ENCODE data around the gene BAX.

BAX gene

DNA sequence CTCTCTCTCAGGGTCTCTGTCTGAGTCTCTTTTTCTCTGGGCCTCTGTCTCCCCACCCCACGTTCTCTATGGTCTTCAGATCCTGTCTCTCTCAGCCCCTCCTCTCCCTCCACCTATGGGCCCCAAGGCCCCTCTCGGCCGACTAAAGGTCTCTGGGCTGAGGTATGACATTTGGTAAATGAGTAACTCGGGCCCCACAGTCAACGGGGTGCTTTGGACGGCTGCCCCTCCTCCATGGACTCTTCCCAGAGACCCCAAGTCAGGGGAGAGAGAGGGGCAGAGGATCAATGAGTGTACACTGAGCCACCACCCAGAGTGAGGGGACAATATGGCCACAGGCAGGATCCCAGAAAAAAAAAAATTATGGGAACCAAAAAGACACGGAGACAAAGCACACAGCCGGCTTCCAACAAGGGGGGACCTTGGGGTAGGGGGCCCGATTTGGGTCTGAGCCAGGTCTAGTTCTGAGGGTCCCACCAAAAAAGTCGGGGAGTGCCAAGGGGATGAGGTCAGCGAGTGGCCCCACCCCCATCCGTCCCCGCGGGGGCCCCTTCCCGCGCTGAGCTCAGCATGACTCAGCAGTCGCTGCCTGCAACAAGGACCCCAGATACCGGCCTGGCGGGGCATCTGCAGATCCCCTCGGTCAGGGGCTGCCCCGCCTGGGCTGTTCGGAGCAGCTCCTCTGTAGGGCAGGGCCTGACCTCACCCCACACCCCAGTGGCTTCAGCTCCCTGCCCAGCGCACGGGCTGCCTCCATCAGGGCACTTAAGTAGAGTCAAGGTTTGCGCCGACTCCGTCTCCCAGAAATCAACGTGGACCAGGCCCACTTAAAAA is 8.9 kb downstream of the BAX start:
- DNase-seq, result peak; percentile 29

DNA sequence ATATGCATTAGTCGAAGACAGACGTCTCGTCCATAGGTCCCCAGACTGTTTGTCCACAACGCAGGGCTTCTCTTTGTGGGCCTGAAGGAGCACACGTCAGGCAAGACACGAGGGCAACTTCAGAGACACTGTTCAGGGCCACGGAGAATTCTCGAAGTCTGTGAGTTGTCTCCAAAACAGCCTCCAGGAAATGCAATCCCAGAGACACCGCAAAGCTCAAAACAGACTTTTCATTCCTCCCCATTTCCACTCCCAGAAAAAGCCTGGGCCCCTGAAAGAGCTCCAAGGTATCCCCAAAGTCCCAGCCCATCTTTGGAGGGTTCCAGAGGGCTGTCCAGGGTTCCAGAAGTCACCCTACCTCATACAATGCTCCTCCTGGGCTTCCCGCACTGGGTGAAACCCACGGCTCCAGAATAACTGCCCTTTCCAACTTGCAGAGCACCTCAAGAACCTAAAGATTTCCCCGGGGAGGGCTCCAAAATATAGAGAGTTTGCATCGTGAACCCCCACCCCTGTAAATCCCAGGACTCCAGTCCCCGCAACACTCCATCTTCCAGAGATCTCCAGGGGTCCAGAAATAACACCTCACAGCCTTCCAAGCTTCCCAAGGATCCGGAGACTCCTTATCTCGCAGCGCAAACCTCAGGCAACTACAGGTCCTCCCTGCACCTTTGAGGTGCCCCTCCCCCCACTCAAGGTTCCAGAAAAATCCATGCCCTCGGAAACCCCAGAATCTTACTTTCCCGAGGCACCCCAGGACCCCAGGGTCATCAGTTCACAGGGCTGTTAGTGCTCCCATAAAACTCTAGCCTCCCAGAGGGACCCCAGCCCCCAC is 9.7 kb downstream of the BAX start:
- DNase-seq, result no peak

DNA sequence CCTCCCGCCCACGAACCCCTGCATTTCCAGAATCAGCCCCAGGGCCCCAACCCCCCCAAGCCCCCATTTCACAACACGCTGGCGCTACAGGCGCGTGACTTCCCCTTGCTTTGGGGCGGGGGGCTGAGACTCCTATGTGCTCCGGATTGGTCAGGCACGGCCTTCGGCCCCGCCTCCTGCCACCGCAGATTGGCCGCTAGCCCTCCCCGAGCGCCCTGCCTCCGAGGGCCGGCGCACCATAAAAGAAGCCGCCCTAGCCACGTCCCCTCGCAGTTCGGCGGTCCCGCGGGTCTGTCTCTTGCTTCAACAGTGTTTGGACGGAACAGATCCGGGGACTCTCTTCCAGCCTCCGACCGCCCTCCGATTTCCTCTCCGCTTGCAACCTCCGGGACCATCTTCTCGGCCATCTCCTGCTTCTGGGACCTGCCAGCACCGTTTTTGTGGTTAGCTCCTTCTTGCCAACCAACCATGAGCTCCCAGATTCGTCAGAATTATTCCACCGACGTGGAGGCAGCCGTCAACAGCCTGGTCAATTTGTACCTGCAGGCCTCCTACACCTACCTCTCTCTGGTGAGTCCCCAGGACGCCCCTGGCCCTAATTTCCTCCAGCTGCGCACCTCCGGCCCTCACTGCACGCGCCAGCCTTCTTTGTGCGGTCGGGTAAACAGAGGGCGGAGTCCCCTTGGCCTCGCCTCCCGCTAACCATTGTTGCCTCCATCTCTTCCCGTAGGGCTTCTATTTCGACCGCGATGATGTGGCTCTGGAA is 10.5 kb downstream of the BAX start, which contains the start of gene FTL:
Gene FTL (plus strand): TSS at position 270 of the 766 bp plus-strand sequence. CDS start 199 bp downstream, at position 469.
- DNase-seq, result peak; percentile 92

DNA sequence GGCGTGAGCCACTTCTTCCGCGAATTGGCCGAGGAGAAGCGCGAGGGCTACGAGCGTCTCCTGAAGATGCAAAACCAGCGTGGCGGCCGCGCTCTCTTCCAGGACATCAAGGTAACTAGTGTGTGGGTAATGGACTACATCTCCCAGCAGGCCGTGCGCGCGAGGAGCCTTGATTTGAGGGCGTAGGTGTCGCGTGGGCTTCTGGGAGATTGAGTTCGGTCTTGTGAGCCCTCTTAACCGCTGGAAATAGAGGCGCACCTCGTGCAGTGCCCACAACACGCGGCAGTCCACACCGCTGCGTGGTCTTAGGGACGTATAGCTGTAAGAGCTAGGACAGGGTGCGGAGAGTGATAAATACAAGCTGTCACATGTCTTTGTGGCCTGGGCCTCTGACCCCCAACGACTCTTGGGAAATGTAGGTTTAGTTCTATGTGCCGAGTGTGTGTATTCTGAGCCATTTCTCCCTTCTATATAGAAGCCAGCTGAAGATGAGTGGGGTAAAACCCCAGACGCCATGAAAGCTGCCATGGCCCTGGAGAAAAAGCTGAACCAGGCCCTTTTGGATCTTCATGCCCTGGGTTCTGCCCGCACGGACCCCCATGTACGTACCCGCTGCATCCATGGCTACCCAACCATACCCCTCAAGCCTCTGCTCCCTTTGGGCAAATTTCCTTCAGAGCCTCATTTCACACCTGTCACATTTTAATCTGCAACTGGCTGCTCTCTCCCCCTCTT is 11.3 kb downstream of the BAX start:
- DNase-seq, result peak; percentile 28

DNA sequence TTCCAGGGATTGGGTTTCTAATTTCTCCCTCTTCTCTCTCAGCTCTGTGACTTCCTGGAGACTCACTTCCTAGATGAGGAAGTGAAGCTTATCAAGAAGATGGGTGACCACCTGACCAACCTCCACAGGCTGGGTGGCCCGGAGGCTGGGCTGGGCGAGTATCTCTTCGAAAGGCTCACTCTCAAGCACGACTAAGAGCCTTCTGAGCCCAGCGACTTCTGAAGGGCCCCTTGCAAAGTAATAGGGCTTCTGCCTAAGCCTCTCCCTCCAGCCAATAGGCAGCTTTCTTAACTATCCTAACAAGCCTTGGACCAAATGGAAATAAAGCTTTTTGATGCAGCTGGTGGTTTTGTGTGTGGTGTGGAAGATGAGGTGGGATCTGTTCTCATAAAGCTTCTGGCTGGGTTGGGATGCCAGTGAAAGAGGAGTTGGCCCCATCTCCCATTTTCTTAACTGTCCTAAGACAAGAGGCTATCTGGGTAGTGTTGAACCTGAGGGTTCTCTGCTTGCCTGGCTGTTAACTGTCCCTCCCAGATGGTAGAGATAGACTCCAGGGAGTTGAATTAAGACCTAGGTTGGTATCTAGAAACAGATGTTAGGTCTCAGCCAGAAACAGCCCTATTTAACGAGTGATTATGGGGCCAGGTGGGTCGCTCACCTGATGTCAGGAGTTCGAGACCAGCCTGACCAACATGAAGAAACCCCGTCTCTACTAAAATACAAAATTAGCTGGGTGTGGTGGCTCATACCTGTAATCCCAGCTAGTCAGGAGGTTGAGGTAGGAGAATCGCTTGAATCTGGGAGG is 12.1 kb downstream of the BAX start:
- no peak for DNase-seq

DNA sequence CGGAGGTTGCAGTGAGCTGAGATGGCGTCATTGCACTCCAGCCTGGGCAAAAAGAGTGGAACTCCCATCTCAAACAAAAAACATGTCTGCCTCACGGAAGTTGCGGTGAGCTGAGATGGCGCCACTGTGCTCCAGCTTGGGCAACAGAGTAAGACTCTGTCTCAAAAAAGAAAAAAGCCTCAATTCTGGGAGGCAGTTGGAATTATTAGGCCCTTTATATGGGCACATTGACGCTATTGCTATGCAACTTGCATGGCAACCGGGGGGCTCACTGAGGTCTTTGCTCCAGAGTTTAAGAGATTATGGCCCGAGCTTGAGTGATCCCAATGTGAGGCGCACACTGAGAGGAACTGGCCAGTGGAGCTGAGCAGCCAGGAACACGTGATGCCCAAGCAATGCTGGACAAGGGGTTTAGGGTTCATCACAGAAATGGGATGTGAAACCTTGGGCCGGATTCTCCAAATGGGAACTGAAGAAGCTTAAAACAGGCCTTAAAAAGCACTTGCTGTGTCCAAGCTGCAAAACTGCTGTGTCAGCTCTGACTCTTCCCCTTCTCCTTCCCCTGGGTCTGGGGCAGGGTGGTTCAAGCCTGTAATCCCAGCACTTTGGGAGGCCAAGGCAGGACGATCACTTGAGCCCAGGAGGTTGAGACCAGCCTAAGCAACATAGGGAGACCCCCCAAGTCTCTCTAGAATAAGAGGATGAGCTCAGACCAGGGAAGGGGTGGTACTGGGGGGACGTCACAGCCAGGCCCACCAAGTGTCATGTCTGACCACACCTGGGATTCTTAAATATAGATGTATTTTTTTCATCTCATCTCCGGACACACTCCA is 12.9 kb downstream of the BAX start:
- DNase-seq, result no peak

DNA sequence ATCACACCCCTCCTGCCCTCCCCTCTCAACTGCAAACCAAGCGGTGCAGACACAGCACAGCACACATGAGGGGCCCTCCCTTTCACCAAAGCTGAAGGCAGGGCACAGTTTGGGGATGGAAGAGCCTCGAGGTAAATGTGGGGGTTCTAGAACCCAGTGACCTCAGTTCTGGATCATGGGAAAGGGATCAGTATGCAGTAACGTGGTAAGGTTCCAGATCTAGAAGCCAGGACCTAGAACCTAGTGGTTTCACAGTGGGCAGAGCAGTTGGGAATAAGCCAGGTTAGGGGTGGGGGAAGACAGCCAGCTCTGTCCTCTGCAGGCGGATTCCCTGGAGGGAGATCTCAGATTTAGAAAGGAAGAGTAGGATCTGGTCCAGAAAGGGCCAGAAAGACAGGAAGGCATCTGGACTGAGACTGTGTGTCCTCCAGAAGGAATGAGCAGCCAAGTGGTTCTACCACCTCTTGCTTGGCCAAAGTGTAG is 13.5 kb downstream of the BAX start:
- DNase-seq, result no peak

DNA sequence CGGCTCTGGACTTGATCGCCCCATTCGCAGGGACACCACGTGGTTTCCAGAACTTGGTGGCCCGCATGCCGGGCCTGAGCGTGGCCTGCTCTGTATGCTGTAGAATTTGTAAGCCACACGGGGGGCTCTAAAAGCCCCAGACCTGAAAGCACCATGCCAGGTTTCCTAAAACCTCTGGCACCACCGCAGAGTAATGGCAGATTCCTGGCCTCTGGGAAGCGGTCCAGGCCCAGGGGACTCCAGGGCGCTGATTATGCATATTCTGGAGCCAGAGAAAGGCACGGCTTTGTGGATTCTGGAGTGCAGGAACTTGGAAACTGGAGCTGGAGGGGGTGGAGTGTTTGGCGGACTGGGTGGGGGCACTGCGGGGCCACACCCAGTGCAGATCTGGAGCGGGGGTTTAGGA is 14.1 kb downstream of the BAX start:
- no peak for DNase-seq

DNA sequence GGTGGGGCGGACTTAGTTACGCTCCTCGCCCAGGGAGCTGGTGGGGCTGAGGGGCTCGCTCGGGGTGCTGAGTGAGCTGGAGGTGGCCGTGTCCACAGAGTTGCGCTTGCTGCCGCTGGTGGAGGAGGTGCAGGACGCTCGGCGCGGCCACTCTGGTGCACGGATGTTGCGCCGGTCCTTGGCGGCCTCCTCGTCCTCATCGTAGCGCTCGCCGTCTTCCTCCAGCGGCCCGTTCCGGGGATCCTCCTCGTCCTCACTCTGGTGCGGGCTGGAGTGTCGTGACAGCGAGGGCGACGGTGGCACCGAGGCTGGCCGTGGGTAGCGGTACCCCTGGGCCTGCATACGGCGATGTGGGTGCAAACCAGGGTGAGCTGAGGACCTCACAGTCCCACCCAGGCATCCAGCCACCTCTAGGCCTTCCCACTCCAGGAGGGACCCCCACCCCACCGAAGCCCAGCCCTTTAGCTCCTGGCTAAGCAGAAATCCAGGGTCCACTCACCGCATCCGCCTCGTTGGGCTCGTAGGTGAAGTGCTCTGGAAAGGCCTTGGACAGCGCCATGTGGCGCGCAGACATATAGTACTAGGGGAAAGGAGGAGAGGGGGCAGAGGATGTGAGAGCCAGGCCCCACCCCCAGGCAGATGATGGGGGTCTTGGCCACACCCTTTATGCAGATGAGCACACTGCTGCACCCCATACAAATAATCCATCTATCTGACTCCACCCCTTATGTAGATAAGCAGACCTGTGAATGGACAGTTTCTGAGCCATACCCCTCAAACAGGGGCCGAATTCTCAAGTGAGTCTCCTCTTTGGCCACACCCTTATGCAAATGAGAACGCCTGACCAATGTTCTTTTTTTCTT is 14.8 kb downstream of the BAX start:
- DNase-seq, result no peak

DNA sequence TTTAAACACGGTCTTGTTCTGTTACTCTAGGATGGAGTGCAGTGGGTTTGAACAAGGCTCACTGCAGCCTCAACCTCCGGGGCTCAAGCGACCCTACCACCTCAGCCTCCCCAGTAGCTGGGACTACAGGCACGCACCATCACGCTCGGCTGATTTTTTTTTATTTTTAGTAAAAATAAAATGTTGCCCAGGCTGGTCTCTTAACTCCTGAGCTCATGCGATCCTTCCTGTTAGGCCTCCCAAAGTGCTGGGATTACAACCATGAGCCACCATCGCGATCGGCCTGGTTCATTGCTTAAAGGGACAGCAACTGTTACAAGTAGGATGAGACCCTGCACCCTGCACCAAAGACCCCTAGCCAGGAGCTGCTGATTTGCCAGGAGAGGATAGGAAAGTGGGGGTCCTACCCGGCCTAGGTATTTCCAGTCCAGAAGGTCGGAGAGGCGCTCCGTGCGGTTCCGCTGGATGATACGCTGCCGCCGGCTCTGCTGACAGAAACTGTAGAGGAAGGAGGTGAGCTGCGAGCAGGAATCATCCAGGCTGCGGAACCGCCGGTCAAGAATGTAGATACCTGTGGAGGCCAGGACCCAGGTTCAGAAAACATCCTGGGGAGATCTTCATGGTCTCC is 15.6 kb downstream of the BAX start:
- DNase-seq, result no peak

DNA sequence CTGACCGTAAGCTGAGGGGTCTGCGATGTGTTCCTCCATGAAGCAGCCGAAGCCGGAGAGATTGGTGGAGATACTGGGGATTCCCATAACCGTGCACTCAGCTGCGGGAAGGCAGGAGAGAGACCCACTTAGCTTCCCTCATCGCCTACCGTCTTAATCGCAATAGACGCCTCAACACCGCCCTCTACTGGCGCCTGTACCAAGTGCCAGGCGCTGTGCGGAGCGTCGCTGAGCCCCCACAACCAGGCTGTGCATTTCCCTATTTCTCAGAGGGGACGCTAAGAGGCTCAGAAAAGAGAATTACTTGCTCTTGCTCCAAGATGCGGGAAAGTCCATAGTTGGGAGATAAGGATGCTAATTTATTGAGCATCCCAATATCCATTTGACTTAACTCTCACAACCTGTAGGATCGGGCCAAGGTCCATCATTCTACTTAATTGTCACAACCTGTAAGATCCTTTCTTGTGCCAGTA is 16.3 kb downstream of the BAX start:
- DNase-seq, result peak; percentile 10

DNA sequence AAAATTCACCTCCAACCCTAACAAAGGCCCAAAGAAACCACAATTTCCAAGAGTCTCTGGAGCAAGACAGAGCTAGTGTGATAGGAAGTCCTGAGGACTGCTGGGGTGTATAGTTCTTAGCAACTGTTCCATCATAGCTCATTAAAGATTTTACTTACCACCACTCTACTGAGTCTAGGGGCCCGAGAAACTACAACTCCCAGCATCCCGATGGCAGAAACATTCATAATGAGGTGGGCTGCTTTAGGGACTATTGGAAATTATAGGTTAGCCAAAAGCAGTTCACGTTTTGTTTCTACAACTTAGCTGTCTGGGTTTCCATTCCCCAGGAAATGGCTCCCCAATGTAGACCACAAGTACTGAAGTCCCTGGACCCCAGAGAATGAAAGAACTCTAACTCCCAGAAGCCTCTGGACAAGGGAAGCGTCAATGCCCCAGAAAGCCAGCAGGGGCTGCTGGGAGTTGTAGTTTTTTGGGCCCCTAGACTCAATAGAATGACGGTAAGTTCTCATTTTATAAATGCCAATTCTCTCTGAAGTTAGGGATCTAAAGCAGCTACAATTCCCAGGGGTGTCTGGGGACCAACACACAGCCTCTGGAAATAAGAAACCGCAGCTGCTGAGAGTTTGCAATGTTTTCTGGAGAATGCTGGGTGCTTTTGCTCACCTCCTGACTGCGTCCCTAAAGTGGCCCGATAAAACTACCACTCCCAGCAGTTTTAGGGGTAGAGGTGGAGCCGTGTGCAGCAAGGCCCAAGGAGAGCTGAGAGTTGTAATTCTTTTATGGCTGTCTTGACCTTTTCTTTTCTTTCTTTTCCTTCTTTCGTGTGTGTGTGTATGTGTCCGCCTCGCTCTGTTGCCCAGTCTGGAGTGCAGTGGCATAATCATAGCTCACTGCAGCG is 21.5 kb downstream of the BAX start:
- DNase-seq, result no peak

DNA sequence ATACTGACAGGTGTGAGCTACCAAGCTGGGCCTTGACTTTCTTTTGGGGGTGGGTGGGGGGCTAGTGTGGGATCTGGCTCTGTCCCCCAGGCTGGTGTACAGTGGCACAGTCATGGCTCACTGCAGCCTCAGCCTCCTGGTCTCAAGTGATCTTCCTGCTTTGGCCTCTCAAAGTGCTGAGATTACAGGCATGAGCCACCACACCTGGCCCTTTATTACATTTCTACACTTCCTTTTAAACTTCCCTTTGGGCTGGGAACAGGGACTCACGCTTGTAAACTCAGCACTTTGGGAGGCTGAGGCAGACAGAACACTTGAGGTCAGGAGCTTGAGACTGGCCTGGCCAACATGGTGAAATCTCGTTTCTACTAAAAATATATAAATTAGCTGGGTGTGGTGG is 22.4 kb downstream of the BAX start:
- no peak for DNase-seq

DNA sequence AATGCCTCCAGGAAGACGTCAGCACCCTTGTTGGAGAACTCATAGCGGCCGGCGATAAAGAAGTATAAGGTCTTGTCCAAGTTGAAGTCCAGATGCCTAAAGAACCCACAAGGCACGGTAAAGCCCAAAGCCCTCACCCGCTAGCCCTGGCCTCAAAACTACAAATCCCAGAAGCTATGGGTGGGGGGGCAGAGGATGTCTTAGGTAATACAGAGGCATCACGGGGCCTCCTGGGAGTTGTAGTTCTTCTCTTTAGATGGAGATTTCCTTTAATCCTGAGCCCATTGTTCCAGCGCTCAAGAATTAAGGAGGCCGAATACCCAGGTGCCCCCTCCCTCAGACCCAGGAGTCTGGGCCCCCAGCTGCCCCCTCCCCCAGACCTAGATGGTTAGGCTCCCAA is 27.6 kb downstream of the BAX start:
- DNase-seq, result no peak

DNA sequence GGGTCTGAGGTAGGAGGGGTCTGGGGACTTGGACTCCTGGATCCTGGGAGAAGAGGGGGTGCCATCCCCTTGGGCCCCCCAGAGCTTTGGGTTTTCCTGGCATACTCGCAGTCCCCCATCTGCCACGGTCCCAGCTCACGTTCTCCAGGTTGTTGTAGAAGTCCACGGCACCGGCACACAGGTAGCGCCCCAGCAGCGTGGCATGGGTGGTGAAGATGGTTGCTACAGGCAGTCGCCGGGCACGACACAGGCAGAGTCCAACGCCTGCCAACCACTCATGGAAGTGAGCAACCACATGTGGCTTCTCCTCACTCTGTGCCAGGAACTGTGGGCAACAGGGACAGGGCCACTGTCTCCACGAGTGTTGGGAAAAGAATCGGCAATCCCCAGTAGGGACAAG is 31.0 kb downstream of the BAX start:
- no peak for DNase-seq

DNA sequence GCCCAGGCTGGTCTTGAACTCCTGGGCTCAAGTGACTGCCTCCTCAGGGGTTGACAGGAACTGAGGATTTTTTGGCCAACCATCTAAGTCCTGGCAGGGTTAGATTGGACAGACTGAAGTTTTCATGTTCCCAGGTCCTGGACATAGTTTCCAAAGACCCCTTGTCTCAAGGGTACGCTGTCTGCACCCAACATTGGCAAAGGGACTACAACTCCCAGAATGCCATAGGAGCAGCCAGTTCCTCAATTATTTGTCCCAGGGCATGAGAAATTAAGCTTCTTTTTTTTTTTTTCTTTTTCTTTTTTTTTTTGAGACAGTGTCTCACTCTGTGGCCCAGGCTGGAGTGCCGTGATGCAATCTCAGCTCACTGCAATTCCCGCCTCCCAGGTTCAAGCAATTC is 31.5 kb downstream of the BAX start:
- no peak for DNase-seq

DNA sequence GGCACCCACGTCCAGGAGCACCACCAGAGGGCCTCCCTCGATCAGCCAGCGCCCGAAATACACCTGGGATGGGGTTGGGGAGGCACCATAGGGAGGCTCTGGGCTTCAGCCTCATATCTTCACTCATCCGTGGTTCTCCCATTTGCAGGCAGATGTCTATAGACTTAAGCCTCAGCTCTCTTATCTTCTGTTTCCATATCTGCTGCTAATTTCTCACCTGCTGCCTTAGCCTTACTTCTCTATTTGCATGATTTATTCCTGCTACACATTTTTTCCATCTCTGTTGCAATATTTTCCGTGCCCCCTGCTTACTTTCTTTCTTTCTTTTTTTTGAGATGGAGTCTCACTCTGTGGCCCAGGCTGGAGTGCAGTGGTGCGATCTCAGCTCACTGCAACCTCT is 32.6 kb downstream of the BAX start:
- no peak for DNase-seq

DNA sequence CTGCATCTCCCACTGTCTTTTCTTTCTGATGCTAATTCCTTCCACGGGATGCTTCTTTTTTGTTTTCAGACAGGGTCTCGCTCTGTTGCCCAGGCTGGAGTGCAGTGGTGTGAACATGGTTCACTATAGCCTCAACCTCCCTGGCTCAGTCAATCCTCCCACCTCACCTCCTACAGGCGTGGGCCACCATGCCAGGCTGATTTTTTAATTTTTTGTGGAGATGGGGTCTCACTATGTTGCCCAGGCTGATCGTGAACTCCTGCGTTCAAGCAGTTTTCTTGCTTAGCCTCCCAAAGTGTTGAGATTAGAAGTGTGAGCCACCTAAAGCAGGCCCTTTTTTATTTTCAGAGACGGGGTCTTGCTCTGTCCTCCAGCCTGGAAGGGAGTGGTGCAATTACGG is 33.6 kb downstream of the BAX start:
- no peak for DNase-seq
